Stimulated activated CD4-positive, alpha-beta T cell treated with anti-CD3 and anti-CD28 coated beads, Interleukin-2, amount 100 ng/mL, for 4 hours (primary cell): ENCODE data around the gene SDK1.
"Not testable (repeated sequence)": the region's sequence is repeated elsewhere in the genome, so short reads cannot be mapped to it uniquely, and the experiment has no call there.

Experiments used
- DNase-seq: peaks from one replicate; pipeline ENCODE4 v3.0.0-alpha.2; 2020; ENCODE audit warnings: low read depth

SDK1 gene

GRCh38 chr7:3725155-3726059, 424.4 kb downstream of the SDK1 start:
- DNase-seq: no peak

DNA sequence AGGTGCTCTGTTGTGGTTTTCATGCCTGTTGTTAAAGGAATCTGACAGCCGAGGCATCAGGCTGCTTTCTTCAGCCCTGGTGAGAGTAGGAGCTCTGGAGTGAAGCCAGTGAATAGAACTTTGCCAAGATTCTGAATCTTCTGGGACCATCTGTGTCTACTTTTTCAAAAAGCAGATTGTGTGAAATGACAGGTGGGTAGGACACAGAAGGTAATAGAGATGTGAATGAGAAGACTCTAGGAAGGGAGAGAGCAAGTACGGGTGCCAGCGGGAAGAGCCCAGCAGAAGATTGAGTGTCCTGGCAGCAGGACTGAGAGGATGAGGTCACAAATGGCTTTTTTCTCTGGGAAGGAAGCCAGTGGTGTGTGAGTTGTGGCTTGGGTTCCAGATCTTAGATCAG, 429.2 kb downstream of the SDK1 start:
- DNase-seq: no peak

- no peak for DNase-seq
Measured at GRCh38 chr7:3732395-3733005, 431.4 kb downstream of the SDK1 start.

- DNase-seq: no peak
Measured at GRCh38 chr7:3733541-3734140, 432.6 kb downstream of the SDK1 start.

- no peak for DNase-seq
Measured at GRCh38 chr7:3738964-3739363, 437.9 kb downstream of the SDK1 start.

GRCh38 chr7:3739983-3740382, 438.9 kb downstream of the SDK1 start:
- no peak for DNase-seq

GRCh38 chr7:3747467-3747866, 446.4 kb downstream of the SDK1 start:
- no peak for DNase-seq

DNA sequence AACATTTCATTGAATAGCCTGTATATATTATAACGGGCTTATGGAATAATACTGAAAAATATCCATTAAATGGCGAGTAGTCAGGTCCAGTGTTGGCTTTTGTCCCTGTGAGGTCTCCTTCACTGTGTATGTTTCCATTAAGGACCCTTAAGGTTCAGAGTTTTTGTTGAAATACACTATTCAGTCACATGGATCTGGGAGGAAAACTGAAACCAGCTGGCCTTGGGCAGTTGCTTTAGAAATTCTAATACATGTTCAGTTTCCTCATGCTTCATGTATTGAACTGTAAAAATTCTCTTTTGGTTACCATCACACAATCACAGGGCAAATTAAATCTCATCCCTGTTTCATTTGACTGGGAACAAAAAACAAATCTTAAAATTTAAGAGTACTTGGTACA, 447.3 kb downstream of the SDK1 start:
- DNase-seq: no peak

GRCh38 chr7:3753868-3754267, 452.8 kb downstream of the SDK1 start:
- no peak for DNase-seq

DNA sequence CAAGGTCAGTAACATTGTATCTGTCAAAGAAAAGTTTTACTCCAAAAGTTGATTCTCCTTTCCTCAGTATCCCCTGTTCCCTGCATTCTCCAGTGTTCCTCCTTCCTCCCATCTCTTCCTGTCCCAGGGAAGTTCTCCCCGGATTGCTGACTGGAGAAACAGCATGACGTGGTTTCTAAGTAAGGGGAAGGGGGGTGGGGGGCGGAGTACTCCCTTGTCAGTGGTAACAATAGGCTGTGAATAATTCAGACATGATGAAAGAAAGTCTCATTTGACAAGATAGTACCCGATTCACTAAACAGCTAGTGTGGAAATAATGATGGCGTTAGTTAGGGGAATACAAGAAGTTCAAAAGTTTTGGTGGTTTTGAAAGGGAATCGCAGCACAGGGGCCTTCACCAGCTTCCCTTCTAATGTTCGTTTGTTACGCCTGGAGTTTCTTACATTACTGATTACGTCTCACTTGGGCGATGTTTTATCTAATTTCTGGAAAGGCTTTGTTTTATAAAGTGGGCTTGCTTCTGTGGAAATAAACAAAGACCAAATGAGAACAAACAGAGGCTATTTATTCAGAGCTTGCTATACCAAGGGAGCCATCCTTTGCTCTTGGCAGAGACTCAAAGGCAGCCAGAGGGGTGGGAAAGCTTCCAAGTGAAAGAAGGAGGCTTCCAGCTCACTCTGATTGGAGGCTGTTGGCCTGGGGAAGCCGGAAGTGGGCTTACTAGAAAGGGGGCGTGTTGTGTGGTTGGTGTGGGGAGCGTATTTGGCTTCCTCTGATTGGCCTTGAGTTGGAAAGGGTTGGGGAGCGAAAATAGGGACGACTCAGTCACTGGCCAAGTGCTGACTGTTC, 453.7 kb downstream of the SDK1 start:
- DNase-seq: no peak

GRCh38 chr7:3755778-3756453, 454.9 kb downstream of the SDK1 start:
- DNase-seq: not testable (repeated sequence)

DNA sequence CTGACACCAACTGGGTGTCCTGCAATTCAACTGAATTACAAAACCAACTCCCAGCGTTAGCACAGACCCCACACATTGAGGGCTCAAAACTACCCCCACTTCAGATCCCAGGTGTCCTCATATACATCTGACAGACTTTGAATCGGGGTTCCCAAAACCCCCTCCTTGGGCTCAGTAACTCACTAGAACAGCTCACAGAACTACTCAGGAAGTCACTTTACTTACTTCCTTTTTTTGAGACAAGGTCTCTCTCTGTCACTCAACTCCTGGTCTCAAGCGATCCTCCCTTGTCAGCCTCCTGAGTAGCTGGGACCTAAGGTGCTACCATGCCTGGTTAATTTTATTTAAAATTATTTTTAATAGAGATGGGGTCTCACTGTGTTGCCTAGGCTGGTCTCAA, 456.0 kb downstream of the SDK1 start:
- DNase-seq: no peak

DNA sequence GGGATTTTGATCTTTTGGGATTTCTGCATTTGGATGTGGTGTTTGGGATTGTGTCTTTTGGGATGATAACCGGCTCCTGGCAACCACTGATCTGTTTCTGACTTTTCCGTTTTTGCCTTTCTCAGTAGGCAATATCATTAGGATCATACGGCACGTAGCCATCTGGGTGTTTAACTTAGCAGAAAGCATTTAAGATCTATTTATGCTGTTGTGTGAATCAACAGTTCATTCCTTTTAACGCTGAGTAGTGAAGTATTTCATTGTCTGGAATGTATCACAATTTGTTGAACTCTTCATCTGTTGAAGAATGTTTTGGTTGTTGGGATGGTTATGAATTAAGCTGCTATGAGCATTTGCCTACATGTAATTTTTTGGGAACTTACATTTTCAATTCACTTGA, 459.6 kb downstream of the SDK1 start:
- DNase-seq: no peak

DNA sequence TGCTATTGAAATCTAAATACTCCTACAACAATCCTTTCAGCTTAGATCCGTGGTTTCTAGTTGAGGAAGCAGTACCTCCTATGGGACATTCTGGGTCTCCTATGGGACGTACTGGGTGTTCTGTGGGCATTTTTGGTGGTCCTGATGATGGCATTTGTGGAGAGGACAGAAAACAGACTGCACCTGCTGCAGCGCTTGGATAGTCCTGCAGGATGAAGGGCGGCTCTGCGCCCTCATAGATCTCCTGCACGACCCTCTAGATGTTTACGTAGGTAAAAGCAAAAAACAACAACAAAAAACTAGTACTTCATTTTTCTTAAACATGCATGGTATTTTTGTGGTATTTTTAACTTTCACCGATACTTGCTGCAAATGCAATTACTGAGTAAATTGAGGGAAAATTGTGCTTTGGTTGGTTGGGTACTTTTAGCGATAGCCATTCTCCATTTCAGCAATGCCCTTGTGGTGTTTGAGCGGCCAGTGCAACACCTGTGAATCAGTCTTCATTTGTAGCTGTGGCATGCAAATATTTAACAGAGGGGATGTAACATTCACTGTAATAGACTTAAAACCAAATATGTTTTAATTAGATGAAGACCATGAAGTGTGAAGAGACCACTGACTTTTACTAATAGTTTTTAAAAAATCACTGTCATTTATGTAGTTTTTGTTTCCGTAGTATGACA, 461.2 kb downstream of the SDK1 start:
- no peak for DNase-seq

DNA sequence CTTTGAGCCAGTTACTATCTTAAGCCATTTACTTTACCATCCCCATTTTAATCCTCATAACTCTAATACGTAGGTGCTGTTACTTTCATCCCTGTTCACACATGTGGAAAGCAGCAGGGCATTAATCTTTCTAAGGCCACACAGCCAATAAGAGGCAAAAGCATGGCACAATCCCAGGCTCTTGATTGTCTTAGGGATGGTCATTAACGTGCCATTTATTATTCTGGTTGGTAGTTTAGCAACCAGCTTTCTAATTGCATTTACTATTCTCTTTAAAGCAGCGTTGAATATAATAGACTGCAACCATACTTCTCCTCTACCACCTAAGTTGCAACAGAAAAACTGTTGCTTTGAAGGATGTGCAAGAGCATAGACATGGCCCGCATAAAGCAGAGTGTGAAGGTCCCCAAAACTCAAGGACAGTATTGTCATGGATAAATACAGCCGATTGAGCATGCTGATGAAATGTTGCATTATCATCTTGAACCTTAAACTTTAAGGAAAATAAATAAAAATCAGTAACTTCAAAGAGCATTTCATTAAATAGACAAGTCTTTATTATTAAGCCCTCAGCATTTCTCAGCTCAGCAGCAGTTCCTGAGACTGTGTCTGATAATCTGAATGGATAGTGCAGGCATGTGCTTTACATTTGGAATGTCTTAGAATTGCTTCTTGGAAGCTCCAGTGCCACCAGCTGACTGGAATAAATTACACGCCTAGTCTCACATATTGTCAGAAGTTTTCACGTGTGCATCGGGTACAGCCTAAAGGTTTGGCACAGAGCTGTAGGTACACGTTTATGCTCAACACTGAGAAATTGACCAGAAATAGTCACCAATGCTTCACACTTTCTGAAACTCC, 467.1 kb downstream of the SDK1 start:
- DNase-seq: no peak

DNA sequence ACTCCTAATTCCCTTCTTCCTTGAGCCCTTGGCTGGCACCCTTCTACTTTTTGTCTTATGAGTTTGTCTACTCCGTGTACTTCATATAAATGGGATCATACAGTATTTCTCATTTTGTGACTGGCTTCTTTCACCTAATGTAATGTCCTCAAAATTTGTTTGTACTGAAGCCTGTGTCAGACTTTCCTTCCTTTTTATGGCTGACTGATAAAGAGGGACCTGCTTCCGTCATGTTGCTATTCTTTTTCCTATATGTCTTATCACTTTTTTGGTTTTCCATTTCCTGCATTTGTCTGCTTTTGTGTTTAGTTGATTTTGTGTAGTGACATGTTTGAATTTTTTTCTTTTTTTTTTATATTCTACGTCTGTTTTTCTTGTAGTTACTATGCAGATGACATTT, 470.9 kb downstream of the SDK1 start:
- DNase-seq: no peak

- DNase-seq: no peak
Measured at GRCh38 chr7:3778345-3778744, 477.3 kb downstream of the SDK1 start.

DNA sequence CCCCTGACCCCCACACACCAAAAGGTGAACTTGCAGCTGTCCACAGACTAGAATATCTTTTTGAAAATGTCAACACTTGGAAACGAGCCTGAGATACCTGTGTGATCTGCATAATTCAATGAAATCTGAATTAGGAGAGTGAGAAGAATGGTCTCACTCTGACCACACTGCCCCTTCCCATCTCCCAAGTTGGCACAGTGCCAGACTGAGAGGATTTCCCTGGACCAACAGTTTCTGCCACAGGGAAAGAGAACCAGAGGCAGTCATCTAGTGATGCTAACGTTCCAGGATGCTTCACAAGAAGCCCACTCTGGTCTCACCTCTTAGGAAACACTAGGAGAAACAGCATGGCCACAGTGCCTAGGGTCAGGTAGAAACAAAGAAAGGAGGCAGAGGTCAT, 479.0 kb downstream of the SDK1 start:
- DNase-seq: no peak

GRCh38 chr7:3780525-3780924, 479.5 kb downstream of the SDK1 start:
- DNase-seq: no peak

- no peak for DNase-seq
Measured at GRCh38 chr7:3781607-3782006, 480.6 kb downstream of the SDK1 start.
